Spleen (tissue), 7 donors: ENCODE data around the gene CCDC152.

Source experiments
- CTCF ChIP-seq, 11 experiments: fragments of 200-600 bp in 7 of 11; fragments of 450-650 bp in 4 of 11; sonication (generic) in 4 of 11; IDR thresholded peaks in 8 of 11; conservative IDR thresholded peaks in 3 of 11; 1 replicate in 7 of 11; 2 replicates in 4 of 11; pipeline versions ENCODE4 v1.4.0 to v1.8.0; 2016 to 2021; ENCODE audit warnings: antibody characterized with exemption in 11 of 11, inconsistent platforms in 4 of 11, mild to moderate bottlenecking in 1 of 11
- POLR2A ChIP-seq, 3 donors: fragments of 450-650 bp; IDR thresholded peaks; one replicate each; pipeline ENCODE4 v1.5.1; 2017; ENCODE audit warnings: antibody characterized with exemption in 3 of 3, mild to moderate bottlenecking in 1 of 3
- POLR2AphosphoS5 ChIP-seq, 3 donors: sonication (generic); formaldehyde crosslinking; IDR thresholded peaks; one replicate each; pipeline ENCODE4 v1.5.1; 2017; ENCODE audit warnings: antibody characterized with exemption in 3 of 3
- donor health status: DM: no; HTN: no; CAD: no; lungs with moderate emphysema.
- donor health status: DM: no; HTN: no; CAD: no.
- donor health status: DM: no; HTN: no; CAD: no.

- TF ChIP-seq POLR2A (IDR thresholded peaks at IDR 0.05) (no peak), CTCF (IDR thresholded peaks at IDR 0.05 in 8 of 11, conservative IDR thresholded peaks at IDR 0.05 in 3 of 11) (no peak), POLR2AphosphoS5 (IDR thresholded peaks at IDR 0.05) (no peak)
Observed at GRCh38 chr5:42799241-42799608, 42.6 kb downstream of the CCDC152 start.
